Sigmoid colon (tissue), 7 donors: Measurements from ENCODE around the gene CDKN1A. TPM values are rescaled to one million over a fixed set of nuclear protein-coding genes. Genes with fewer than 3 reads are reported as not detected.
"Not testable (repeated sequence)": the region's sequence is repeated elsewhere in the genome, so short reads cannot be mapped to it uniquely, and the experiment has no call there.

Experiments
- DNase-seq: peaks from one replicate; pipeline ENCODE4 v3.0.0-alpha.2; 2019
- H3K27ac ChIP-seq, 4 donors: fragments of 200-600 bp; sonication (generic); one replicate each; pipeline ENCODE4 v1.5.1; 2016 to 2019; ENCODE audit warnings: mild to moderate bottlenecking in 1 of 4
- H3K27me3 ChIP-seq, 3 donors: fragments of 200-600 bp; sonication (generic); one replicate each; pipeline ENCODE4 v1.5.1; 2019; ENCODE audit warnings: mild to moderate bottlenecking in 1 of 3
- H3K36me3 ChIP-seq, 4 donors: fragments of 200-600 bp; sonication (generic); one replicate each; pipeline ENCODE4 v1.5.1; 2016 to 2019
- H3K4me1 ChIP-seq, 4 donors: fragments of 200-600 bp; sonication (generic); one replicate each; pipeline ENCODE4 v1.5.1; 2017 to 2019
- H3K4me3 ChIP-seq, 4 donors: fragments of 200-600 bp; sonication (generic); one replicate each; pipeline ENCODE4 v1.5.1; 2017 to 2019; ENCODE audit warnings: mild to moderate bottlenecking in 2 of 4, moderate library complexity in 1 of 4
- H3K9me3 ChIP-seq, 4 donors: fragments of 200-600 bp in 3 of 4; sonication (generic) in 3 of 4; one replicate each; pipeline versions ENCODE4 v1.5.1 to v1.6.1; 2013 to 2019
- CTCF ChIP-seq, 4 experiments: fragments of 450-650 bp in 3 of 4; fragments of 200-600 bp in 1 of 4; IDR thresholded peaks; one replicate each; pipeline ENCODE4 v1.5.1; 2016 to 2019; ENCODE audit warnings: antibody characterized with exemption in 4 of 4, mild to moderate bottlenecking in 3 of 4, moderate library complexity in 2 of 4
- EP300 ChIP-seq, 4 donors: sonication (generic); formaldehyde crosslinking; IDR thresholded peaks; one replicate each; pipeline ENCODE4 v1.6.1; 2017; ENCODE audit warnings: antibody characterized with exemption in 4 of 4
- POLR2A ChIP-seq, 2 donors: fragments of 450-650 bp; IDR thresholded peaks; one replicate each; pipeline ENCODE4 v1.6.1; 2016; ENCODE audit warnings: antibody characterized with exemption in 2 of 2, mild to moderate bottlenecking in 2 of 2, moderate library complexity in 2 of 2
- POLR2AphosphoS5 ChIP-seq, 4 donors: sonication (generic); formaldehyde crosslinking; IDR thresholded peaks; one replicate each; pipeline ENCODE4 v1.6.1; 2017; ENCODE audit warnings: antibody characterized with exemption in 4 of 4
- WGBS, 2 donors: extraction: QIAGEN DNeasy Blood & Tissue Kit; methylation state at CpG; one replicate each; pipeline ENCODE4 v1.1.7; 2013; 5-methylcytosine and 5-hydroxymethylcytosine counted together
- intact Hi-C: fragments of 100-400 bp; cut with DNase I; formaldehyde crosslinking; loops from one replicate; pipeline ENCODE4 v1.15.1; 2023
- polyA plus RNA-seq, 3 donors: library from polyadenylated mRNA; stranded (reverse); fragments of 200-250 nt; gene quantifications; one replicate each; pipeline ENCODE4 v1.2.3, GENCODE V29; 2013
- total RNA-seq, 4 donors: library from RNA; depleted of rRNA; stranded (reverse); fragments of >200 nt; gene quantifications; one replicate each; pipeline ENCODE4 v1.1.0, GENCODE V29; 2016
- donor health status: healthy with polysubstance abuse.
- donor health status: Bipolar disorder and iron deficiency.
- donor health status: healthy.

The CDKN1A gene
- total and polyA plus RNA-seq, 7 donors: 35.7 to 429 (median 255) TPM

- peak; percentile 42 for DNase-seq
- intact Hi-C loops: no loop called here
- no peak overlapping the region for H3K4me3 ChIP-seq
- 96 to 97% methylated on average over 18 of the region's 18 CpGs for WGBS, 2 donors
- H3K9me3 ChIP-seq: no peaks in the 10 kb centered on the region
- TF ChIP-seq POLR2A (IDR thresholded peaks at IDR 0.05) (no peak), POLR2AphosphoS5 (IDR thresholded peaks at IDR 0.05) (no peak), EP300 (IDR thresholded peaks at IDR 0.05) (no peak), CTCF (IDR thresholded peaks at IDR 0.05) (no peak)
- H3K27me3 ChIP-seq: no peaks in the 10 kb centered on the region
- no peak overlapping the region for H3K27ac ChIP-seq
- H3K4me1 ChIP-seq: no peaks in the 10 kb centered on the region
- no peaks in the 10 kb centered on the region for H3K36me3 ChIP-seq
These were observed 25.5 kb downstream of the CDKN1A start for GRCh38 chr6:36703982-36704381.

GRCh38 chr6:36704961-36705577, 26.6 kb downstream of the CDKN1A start:
- H3K4me1 ChIP-seq, H3K4me3 ChIP-seq, DNase-seq, H3K27ac ChIP-seq, H3K9me3 ChIP-seq, H3K36me3 ChIP-seq, intact Hi-C loops, H3K27me3 ChIP-seq: not testable (repeated sequence)
- WGBS, 2 donors: 71 to 88% methylated on average over 7 of the region's 7 CpGs

GRCh38 chr6:36706339-36706738, 27.8 kb downstream of the CDKN1A start:
- H3K4me1 ChIP-seq: no peaks in the 10 kb centered on the region
- intact Hi-C loops: no loop called here
- no peak for DNase-seq
- H3K4me3 ChIP-seq: no peak overlapping the region
- no peak overlapping the region for H3K27ac ChIP-seq
- 13 to 48% methylated on average over 1 of the region's 1 CpG for WGBS, 2 donors
- H3K9me3 ChIP-seq: no peaks in the 10 kb centered on the region
- H3K27me3 ChIP-seq: no peaks in the 10 kb centered on the region
- H3K36me3 ChIP-seq: no peaks in the 10 kb centered on the region
- TF ChIP-seq CTCF (IDR thresholded peaks at IDR 0.05) (no peak), POLR2AphosphoS5 (IDR thresholded peaks at IDR 0.05) (no peak), POLR2A (IDR thresholded peaks at IDR 0.05) (no peak), EP300 (IDR thresholded peaks at IDR 0.05) (no peak)

GRCh38 chr6:36712816-36713215, 34.3 kb downstream of the CDKN1A start:
- no peaks in the 10 kb centered on the region for H3K36me3 ChIP-seq
- DNase-seq: no peak
- H3K9me3 ChIP-seq: no peaks in the 10 kb centered on the region
- 85 to 93% methylated on average over 4 of the region's 4 CpGs for WGBS, 2 donors
- TF ChIP-seq POLR2AphosphoS5 (IDR thresholded peaks at IDR 0.05): no peak
- TF ChIP-seq CTCF (IDR thresholded peaks at IDR 0.05): no peak
- TF ChIP-seq EP300 (IDR thresholded peaks at IDR 0.05): no peak
- no peak for TF ChIP-seq POLR2A (IDR thresholded peaks at IDR 0.05)
- H3K4me3 ChIP-seq: no peak overlapping the region
- no peak overlapping the region for H3K27ac ChIP-seq
- intact Hi-C loops: no loop called here
- H3K27me3 ChIP-seq: no peaks in the 10 kb centered on the region
- H3K4me1 ChIP-seq: no peaks in the 10 kb centered on the region

- TF ChIP-seq POLR2A (IDR thresholded peaks at IDR 0.05): no peak
- no peak for TF ChIP-seq EP300 (IDR thresholded peaks at IDR 0.05)
- no peak for TF ChIP-seq POLR2AphosphoS5 (IDR thresholded peaks at IDR 0.05)
- TF ChIP-seq CTCF (IDR thresholded peaks at IDR 0.05): no peak
- intact Hi-C loops: no loop called here
These were observed 35.3 kb downstream of the CDKN1A start for GRCh38 chr6:36713846-36714245.

More at GRCh38 chr6:36713846-36714245, 35.3 kb downstream of the CDKN1A start:
- H3K4me1 ChIP-seq: no peaks in the 10 kb centered on the region
- DNase-seq: no peak
- H3K27ac ChIP-seq: no peak overlapping the region
- WGBS, 2 donors: 85 to 91% methylated on average over 8 of the region's 8 CpGs
- no peaks in the 10 kb centered on the region for H3K36me3 ChIP-seq
- H3K27me3 ChIP-seq: no peaks in the 10 kb centered on the region
- H3K4me3 ChIP-seq: no peak overlapping the region
- H3K9me3 ChIP-seq: no peaks in the 10 kb centered on the region
